Activated CD8-positive, alpha-beta memory T cell treated with anti-CD3 and anti-CD28 coated beads, Interleukin-2, amount 10 ng/mL, durations not matched to agents 7 days and 5 days (primary cell): Measurements from ENCODE around the gene PTCSC3. TPM values are rescaled to one million over a fixed set of nuclear protein-coding genes. Genes with fewer than 3 reads are reported as not detected.
"Not testable (repeated sequence)": the region's sequence is repeated elsewhere in the genome, so short reads cannot be mapped to it uniquely, and the experiment has no call there.

ENCODE experiments used
- ATAC-seq: fragments of 150-1000 bp; cut with Tn5 transposase; one replicate; pipeline ENCODE4 v1.10.0; 2021; ENCODE audit warnings: moderate library complexity
- CTCF ChIA-PET: fragments of 350-600 bp; sonication (Branson Sonifier 250); formaldehyde crosslinking; loops from one replicate; lab custom pipeline; 2021; ENCODE audit warnings: antibody characterized with exemption; lab: Charles Lee
- DNase-seq: peaks from one replicate; pipeline ENCODE4 v3.0.0-alpha.2; 2020
- H3K27ac Mint-ChIP-seq: one replicate; pipeline ENCODE4 v1.8.0; 2021; ENCODE audit warnings: mild to moderate bottlenecking, mixed read lengths
- H3K27me3 Mint-ChIP-seq: one replicate; pipeline ENCODE4 v1.8.0; 2021; ENCODE audit warnings: mixed read lengths
- H3K36me3 Mint-ChIP-seq: one replicate; pipeline ENCODE4 v1.8.0; 2021; ENCODE audit warnings: mild to moderate bottlenecking, mixed read lengths
- H3K4me1 Mint-ChIP-seq: one replicate; pipeline ENCODE4 v1.8.0; 2021; ENCODE audit warnings: mixed read lengths
- H3K4me3 Mint-ChIP-seq: one replicate; pipeline ENCODE4 v1.8.0; 2021; ENCODE audit warnings: mild to moderate bottlenecking, moderate library complexity, mixed read lengths
- H3K9me3 Mint-ChIP-seq: one replicate; pipeline ENCODE4 v1.8.0; 2022; ENCODE audit warnings: low read depth, mixed read lengths
- total RNA-seq, 2 experiments: library from RNA; stranded (reverse); gene quantifications; one replicate each; pipeline ENCODE4 v1.2.3, GENCODE V29; 2021

Gene PTCSC3
- total RNA-seq, 2 experiments from 2014 or later: not detected

DNA sequence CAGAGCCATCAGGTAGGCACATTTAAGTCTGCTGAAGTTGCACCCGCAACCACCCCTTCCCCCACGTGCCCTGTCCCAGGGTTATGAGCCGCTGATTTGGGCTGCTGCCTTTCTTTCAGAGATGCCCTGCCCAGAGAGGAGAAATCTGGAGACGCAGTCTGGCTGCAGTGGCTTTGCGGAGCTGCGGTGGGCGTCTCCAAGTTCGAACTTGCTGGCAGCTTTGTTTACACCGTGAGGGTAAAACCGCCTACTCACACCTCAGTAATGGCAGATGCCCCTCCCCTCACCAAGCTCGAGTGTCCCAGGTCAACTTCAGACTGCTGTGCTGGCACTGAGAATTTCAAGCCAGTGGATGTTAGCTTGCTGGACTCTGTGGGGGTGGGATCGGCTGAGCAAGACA lies 14.7 kb downstream of the PTCSC3 start:
- Mint-ChIP-seq H3K9me3 (no peaks in the 10 kb centered on the region), H3K4me3 (no peak overlapping the region), H3K36me3 (no peaks in the 10 kb centered on the region)

DNA sequence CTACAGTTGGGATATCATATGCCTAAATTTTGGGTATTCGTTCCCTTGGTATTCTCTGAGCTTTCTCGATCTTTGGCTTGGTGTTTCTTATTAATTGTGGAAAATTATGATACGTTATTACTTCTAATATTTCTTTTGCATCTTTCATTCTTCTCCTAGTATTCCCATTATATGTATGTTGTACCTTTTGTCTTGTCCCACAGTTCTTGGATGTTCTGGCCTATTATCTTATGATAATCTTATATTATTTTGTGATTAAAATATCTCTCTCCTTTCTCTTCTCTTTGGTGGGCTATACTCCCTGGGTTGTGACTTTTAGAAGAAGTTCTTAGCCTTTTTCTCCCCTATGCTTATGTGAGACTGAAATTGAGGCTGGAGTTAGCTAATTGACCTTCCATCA lies 25.2 kb downstream of the PTCSC3 start:
- H3K36me3 Mint-ChIP-seq: no peaks in the 10 kb centered on the region

More for the DNA sequence above, 14.7 kb downstream of the PTCSC3 start:
- Mint-ChIP-seq H3K27ac (no peak overlapping the region), H3K4me1 (no peaks in the 10 kb centered on the region), H3K27me3 (peaks cover 6% of the 10 kb centered on the region)
- DNase-seq (no peak), ATAC-seq (no peak)
- CTCF ChIA-PET: no interaction called here

DNA sequence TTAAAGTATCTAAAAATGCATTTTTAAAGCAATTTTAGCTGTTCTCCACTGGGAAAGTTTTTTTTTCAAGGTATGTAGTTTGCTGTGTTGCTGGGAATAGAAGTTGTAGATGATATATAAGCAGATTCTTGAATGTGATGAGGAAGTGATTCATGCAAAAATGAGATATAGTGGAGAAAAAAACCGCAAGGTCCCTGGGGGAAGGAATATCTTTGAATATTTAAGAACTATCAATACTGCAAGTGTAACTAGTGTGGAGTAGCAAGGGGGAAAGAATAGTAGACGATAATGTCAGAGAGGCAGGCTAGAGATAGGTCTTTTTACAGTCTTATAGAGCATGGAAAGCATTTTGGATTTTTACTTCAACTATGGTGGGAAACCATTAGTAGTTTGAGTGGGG lies 42.5 kb downstream of the PTCSC3 start:
- ATAC-seq (no peak), DNase-seq (no peak)
- H3K36me3 Mint-ChIP-seq: no peaks in the 10 kb centered on the region
- no peak overlapping the region for H3K27ac Mint-ChIP-seq
- H3K9me3 Mint-ChIP-seq: no peaks in the 10 kb centered on the region
- H3K4me3 Mint-ChIP-seq: no peak overlapping the region
- no peaks in the 10 kb centered on the region for H3K4me1 Mint-ChIP-seq
- H3K27me3 Mint-ChIP-seq: no peaks in the 10 kb centered on the region
- CTCF ChIA-PET: no interaction called here

More for the DNA sequence above, 25.2 kb downstream of the PTCSC3 start:
- Mint-ChIP-seq H3K27ac (no peak overlapping the region), H3K9me3 (peaks cover 7% of the 10 kb centered on the region), H3K4me1 (no peaks in the 10 kb centered on the region), H3K4me3 (no peak overlapping the region), H3K27me3 (no peaks in the 10 kb centered on the region)
- no peak for ATAC-seq
- no peak for DNase-seq
- CTCF ChIA-PET: no interaction called here

DNA sequence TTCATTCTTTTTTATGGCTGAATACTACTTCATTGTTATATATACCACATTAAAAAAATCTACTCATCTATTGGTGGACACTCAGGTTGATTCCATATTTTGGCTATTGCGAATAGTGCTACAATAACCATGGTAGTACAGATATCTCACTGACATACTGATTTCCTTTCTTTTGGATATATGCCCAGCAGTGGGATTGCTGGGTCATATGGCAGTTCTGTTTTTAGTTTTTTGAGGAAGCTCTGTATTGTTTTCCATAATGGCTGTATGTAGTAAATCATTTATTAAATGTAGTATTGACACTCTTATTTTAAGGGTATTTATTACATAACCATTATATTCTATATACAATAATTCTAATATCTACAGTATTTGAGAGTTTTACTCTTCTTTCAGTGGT lies 43.7 kb downstream of the PTCSC3 start:
- ATAC-seq: no peak
- no peaks in the 10 kb centered on the region for H3K27me3 Mint-ChIP-seq
- DNase-seq: no peak
- no peaks in the 10 kb centered on the region for H3K9me3 Mint-ChIP-seq
- H3K36me3 Mint-ChIP-seq: no peaks in the 10 kb centered on the region
- H3K4me3 Mint-ChIP-seq: no peak overlapping the region
- H3K4me1 Mint-ChIP-seq: no peaks in the 10 kb centered on the region
- no peak overlapping the region for H3K27ac Mint-ChIP-seq
- CTCF ChIA-PET: no interaction called here

DNA sequence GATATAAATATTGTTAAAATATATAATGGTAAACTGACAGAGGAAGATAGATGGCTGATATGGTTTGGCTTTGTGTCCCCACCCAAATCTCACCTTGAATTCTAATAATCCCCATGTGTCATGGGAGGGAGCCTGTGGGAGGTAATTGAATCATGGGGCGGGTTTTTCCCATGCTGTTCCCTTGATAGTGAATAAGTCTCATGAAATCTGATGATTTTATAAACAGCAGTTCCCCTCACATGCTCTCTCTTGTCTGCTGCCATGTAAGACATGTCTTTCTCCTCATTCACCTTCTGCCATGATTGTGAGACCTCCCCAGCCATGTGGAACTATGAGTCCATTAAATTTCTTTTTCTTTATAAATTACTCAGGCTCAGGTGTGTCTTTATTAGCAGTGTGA lies 46.3 kb downstream of the PTCSC3 start:
- Mint-ChIP-seq H3K4me1 (no peaks in the 10 kb centered on the region), H3K9me3 (no peaks in the 10 kb centered on the region), H3K27ac (no peak overlapping the region), H3K27me3 (no peaks in the 10 kb centered on the region), H3K36me3 (no peaks in the 10 kb centered on the region), H3K4me3 (no peak overlapping the region)
- CTCF ChIA-PET: no interaction called here
- ATAC-seq (no peak), DNase-seq (no peak)

DNA sequence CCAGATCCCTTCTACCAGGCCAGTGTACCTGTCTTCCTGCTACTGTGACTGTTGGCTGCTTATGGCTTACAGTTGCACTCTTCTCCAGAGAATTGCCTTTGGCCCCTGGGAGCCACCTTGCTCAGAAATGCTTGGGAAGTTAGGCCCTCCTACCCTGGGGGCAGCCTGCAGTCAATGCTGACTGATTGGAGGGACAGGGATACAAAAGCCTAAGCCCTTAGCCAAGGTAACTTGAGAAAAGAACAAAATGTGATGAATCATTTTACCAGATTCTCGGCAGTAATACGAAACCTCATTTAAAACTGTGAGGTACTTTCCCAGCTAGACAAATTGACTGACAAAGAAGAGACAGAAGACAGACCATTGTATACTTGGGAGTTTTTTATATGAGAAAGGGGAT lies 47.3 kb downstream of the PTCSC3 start:
- no peak for DNase-seq
- Mint-ChIP-seq H3K4me1 (no peaks in the 10 kb centered on the region), H3K36me3 (no peaks in the 10 kb centered on the region), H3K4me3 (no peak overlapping the region), H3K9me3 (no peaks in the 10 kb centered on the region), H3K27ac (no peak overlapping the region), H3K27me3 (no peaks in the 10 kb centered on the region)
- ATAC-seq: no peak
- CTCF ChIA-PET: no interaction called here

DNA sequence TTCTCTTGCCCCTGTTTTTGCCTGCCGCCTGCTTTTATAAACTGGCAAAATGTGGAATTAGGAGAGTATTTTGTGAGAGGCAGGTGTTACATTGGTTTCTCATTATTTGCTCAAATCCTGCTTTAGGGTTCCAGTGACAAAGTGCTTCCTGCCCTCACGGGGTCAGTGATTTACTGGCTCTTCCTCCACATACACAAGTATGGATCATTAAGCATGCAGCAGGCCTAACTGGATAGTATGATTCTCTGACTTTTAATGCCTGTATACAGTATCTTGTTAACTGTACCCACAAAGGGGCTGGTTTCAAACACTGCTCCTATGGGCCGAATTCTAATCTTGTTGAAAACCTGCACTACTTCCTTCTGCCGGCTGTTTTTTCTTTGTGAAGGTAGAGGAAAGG lies 63.2 kb downstream of the PTCSC3 start:
- DNase-seq (no peak), ATAC-seq (no peak)
- H3K4me3 Mint-ChIP-seq: no peak overlapping the region
- no peaks in the 10 kb centered on the region for H3K9me3 Mint-ChIP-seq
- peaks cover 22% of the 10 kb centered on the region for H3K27me3 Mint-ChIP-seq
- no peak overlapping the region for H3K27ac Mint-ChIP-seq
- H3K4me1 Mint-ChIP-seq: no peaks in the 10 kb centered on the region
- no peaks in the 10 kb centered on the region for H3K36me3 Mint-ChIP-seq
- CTCF ChIA-PET: no interaction called here

DNA sequence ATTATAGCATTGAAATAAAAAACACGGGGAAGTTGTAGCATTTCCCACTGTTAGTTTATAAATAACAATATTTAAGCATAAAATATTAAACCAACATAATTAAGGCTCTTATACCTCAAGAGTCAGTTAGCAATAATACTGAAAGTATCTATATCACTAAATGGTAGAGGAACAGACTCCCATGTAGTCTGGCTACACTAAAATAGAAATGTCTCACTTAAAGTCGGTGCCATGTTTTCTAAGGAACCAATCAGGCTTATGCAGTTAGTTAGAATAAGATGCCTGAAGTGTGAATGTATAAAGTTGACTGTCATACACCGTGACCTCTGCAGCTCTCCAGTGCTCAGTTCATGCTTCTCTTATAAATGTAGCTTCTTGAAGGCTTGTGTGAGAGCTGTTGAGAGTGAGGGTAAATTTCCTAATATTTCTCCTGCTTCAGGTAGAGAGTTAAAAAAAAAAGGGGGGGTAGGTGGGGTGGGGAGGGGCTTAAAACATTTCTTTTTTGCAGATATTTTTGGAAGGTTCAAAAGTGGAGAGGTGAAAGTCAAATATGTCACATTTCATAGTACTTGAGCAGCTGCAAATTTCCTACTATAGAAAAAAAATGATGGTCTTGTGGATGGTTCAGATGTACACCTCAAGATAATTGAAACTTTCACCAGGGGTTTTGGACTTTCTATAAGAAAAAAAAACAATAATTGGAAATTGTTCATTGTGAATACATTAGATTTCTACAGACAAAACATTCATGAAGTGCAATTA lies 64.5 kb downstream of the PTCSC3 start:
- no peak for DNase-seq
- no peak overlapping the region for H3K4me3 Mint-ChIP-seq
- CTCF ChIA-PET: no interaction called here
- H3K4me1 Mint-ChIP-seq: no peaks in the 10 kb centered on the region
- H3K36me3 Mint-ChIP-seq: no peaks in the 10 kb centered on the region
- ATAC-seq: no peak
- no peaks in the 10 kb centered on the region for H3K9me3 Mint-ChIP-seq
- peaks cover 30% of the 10 kb centered on the region for H3K27me3 Mint-ChIP-seq
- H3K27ac Mint-ChIP-seq: no peak overlapping the region

DNA sequence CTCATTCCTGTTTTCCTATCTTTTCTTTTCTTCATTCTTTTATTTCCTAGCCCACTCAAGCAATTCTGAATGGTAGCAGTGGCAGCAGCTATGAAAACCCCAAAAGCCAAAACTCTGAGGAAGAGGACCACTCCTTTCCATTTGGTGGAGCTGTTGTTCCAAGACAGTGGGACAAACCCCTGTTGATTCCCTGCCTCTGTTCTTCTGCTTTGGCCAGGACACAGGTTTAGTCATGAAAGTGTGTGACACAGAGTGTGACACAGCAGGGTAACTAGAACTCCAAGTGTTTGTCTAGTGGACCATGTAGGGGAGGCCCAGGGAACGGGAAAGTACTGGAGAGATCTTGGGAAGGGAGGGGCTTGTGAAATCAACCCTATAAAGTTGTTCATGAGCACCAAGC lies 71.1 kb downstream of the PTCSC3 start:
- H3K9me3 Mint-ChIP-seq: no peaks in the 10 kb centered on the region
- no peaks in the 10 kb centered on the region for H3K4me1 Mint-ChIP-seq
- CTCF ChIA-PET: interaction anchor here (1.5 kb wide), 1 partner anchor 8 kb away, joined by 3 read pairs; no protein-coding TSS in a partner anchor
- no peak overlapping the region for H3K4me3 Mint-ChIP-seq
- peaks cover 43% of the 10 kb centered on the region for H3K27me3 Mint-ChIP-seq
- no peak overlapping the region for H3K27ac Mint-ChIP-seq
- no peaks in the 10 kb centered on the region for H3K36me3 Mint-ChIP-seq
- ATAC-seq (no peak), DNase-seq (no peak)

DNA sequence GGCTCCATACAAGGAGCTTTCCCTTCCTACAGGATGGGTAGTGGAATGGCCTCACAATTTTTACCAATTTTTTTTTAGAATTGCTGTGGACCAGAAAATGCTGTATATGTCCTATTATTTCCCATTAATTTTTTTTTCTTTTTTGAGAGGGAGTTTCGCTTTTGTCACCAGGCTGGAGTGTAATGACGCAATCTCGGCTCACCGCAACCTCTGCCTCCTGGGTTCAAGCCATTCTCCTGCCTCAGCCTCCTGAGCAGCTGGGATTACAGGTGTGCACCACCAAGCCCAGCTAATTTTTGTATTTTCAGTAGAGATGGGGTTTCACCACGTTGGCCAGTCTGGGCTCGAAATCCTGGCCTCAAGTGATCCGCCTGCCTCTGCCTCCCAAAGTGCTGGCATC lies 72.3 kb downstream of the PTCSC3 start:
- CTCF ChIA-PET, ATAC-seq, H3K9me3 Mint-ChIP-seq, DNase-seq, H3K27ac Mint-ChIP-seq, H3K4me3 Mint-ChIP-seq, H3K4me1 Mint-ChIP-seq, H3K36me3 Mint-ChIP-seq: not testable (repeated sequence)
- peaks cover 41% of the 10 kb centered on the region for H3K27me3 Mint-ChIP-seq

DNA sequence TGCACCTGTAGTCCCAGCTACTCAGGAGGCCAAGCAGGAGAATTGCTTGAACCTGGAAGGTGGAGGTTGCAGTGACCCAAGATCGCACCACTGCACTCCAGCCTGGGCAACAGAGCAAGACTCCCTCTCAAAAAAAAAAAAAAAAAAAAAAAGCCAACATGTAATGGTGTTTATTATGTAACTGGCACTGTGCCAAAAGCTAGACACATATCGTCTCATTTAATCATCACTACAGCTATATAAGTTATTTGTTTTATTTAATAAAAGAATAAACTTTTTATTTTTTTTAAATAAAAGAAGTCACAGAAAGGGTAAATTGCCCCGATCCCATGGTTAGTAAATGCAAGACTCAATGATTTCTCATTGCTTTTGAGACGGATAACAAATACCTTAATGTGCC lies 76.9 kb downstream of the PTCSC3 start:
- CTCF ChIA-PET: no interaction called here

DNA sequence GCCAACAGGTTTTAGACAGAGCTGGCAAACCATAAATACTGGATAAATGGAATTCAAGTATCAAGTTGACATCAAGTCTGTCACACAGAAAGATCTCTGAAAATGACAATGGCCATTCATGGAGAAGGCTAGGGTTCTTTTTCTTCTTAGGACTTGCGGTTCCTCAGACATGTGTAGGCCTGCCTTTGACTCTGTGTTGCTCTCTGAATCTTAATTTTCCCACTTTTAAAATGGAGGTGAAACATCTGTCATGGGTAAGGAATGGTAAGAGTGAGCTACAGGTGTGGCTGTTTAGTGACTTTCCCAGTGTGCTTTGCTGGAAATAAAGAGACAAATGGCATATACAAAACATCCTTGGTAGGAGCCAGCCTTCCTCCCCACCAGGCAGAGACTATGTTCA lies 79.2 kb downstream of the PTCSC3 start:
- no peak overlapping the region for H3K4me3 Mint-ChIP-seq
- no peak for ATAC-seq
- no peaks in the 10 kb centered on the region for H3K36me3 Mint-ChIP-seq
- no peaks in the 10 kb centered on the region for H3K9me3 Mint-ChIP-seq
- no peak for DNase-seq
- H3K4me1 Mint-ChIP-seq: no peaks in the 10 kb centered on the region
- H3K27ac Mint-ChIP-seq: no peak overlapping the region
- peaks cover 10% of the 10 kb centered on the region for H3K27me3 Mint-ChIP-seq
- CTCF ChIA-PET: interaction anchor here (1.0 kb wide), 1 partner anchor 8 kb away, joined by 3 read pairs; no protein-coding TSS in a partner anchor

More for the DNA sequence above, 76.9 kb downstream of the PTCSC3 start:
- DNase-seq: no peak
- no peak for ATAC-seq
- H3K36me3 Mint-ChIP-seq: no peaks in the 10 kb centered on the region
- no peak overlapping the region for H3K4me3 Mint-ChIP-seq
- peaks cover 12% of the 10 kb centered on the region for H3K27me3 Mint-ChIP-seq
- H3K27ac Mint-ChIP-seq: no peak overlapping the region
- no peaks in the 10 kb centered on the region for H3K9me3 Mint-ChIP-seq
- H3K4me1 Mint-ChIP-seq: no peaks in the 10 kb centered on the region

DNA sequence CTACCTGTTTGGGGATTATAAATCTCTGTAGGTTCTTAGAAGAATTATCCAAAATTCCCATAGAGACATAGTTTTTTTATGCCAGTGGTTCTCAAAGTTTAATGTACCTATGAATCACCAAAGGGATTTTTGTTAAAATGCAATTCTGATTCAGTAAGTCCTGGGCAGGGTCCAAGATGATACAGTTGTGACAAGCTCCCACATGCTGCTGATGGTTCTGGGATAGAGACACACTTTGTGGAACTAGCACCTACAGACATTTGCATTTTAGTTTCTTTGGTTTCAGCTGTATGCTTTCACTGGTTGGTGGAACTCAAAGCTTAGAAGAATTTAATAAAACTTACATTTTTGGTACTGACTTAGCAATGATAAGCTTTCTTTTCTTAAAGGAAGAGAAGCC lies 80.4 kb downstream of the PTCSC3 start:
- DNase-seq (no peak), ATAC-seq (no peak)
- no peaks in the 10 kb centered on the region for H3K9me3 Mint-ChIP-seq
- H3K4me3 Mint-ChIP-seq: no peak overlapping the region
- no peak overlapping the region for H3K27ac Mint-ChIP-seq
- peaks cover 9% of the 10 kb centered on the region for H3K27me3 Mint-ChIP-seq
- CTCF ChIA-PET: interaction anchor here (0.9 kb wide), 1 partner anchor 26 kb away, joined by 5 read pairs; no protein-coding TSS in a partner anchor
- H3K36me3 Mint-ChIP-seq: no peaks in the 10 kb centered on the region
- H3K4me1 Mint-ChIP-seq: no peaks in the 10 kb centered on the region

DNA sequence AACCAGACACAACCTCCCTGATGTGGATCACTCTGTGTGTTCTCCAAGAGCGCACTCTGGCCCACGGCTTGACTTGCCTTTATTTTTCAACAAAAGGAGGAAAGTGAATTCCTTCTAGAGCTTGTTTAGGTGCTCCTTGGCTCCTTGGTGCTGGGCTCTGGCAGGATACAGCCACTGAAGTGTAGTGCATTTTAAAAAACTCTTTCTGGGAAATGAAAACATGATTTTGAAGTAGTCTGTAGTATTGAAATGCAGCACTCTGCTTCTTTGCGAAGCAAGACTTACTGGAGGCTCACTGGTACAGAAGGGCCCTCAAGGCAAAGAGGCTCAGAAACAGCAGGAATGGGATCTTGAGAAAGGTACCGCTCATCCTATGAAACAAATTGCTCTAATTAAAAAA lies 81.6 kb downstream of the PTCSC3 start:
- H3K27me3 Mint-ChIP-seq: peaks cover 7% of the 10 kb centered on the region
- CTCF ChIA-PET: no interaction called here
- DNase-seq (no peak), ATAC-seq (no peak)
- H3K9me3 Mint-ChIP-seq: no peaks in the 10 kb centered on the region
- H3K27ac Mint-ChIP-seq: no peak overlapping the region
- no peak overlapping the region for H3K4me3 Mint-ChIP-seq
- H3K4me1 Mint-ChIP-seq: no peaks in the 10 kb centered on the region
- no peaks in the 10 kb centered on the region for H3K36me3 Mint-ChIP-seq
